HEK293 (cell line): Measurements from ENCODE around the gene KCNH5.

Source experiments
- CTCF ChIA-PET: fragments of 350-600 bp; formaldehyde crosslinking; extraction: SDS; loops from one replicate; lab custom pipeline; 2021; ENCODE audit warnings: antibody characterized with exemption; lab: Yijun Ruan, JAX
- POLR2A ChIA-PET: fragments of 300-600 bp; formaldehyde crosslinking; extraction: SDS; loops from one replicate; lab custom pipeline; 2020; ENCODE audit warnings: antibody characterized with exemption, inconsistent platforms; lab: Yijun Ruan, JAX
- H3K27ac ChIP-seq: fragments of 200-500 bp; sonication (Bioruptor generic); 2 replicates; pipeline ENCODE4 v1.5.1; 2014; ENCODE audit warnings: low read depth, low read length, control low read depth, inconsistent platforms; ENCODE audit errors: extremely low read depth
- H3K36me3 ChIP-seq, 2 experiments: fragments of 200-500 bp in 1 of 2; sonication (Bioruptor generic) in 1 of 2; 1 replicate in 1 of 2; 2 replicates in 1 of 2; pipeline ENCODE4 v1.5.1; 2014 to 2017; ENCODE audit warnings: inconsistent platforms in 2 of 2, low read length in 2 of 2; ENCODE audit not compliant: control insufficient read depth in 2 of 2, insufficient read depth in 1 of 2
- H3K4me1 ChIP-seq: fragments of 200-500 bp; sonication (Bioruptor generic); 2 replicates; pipeline ENCODE4 v1.5.1; 2014; ENCODE audit warnings: mild to moderate bottlenecking, low read length, inconsistent platforms; ENCODE audit not compliant: control insufficient read depth, insufficient read depth
- H3K4me3 ChIP-seq: 2 replicates; pipeline ENCODE4 v1.5.1; 2011; ENCODE audit warnings: low read depth, mild to moderate bottlenecking, control low read depth, low read length, moderate library complexity
- H3K9me3 ChIP-seq: fragments of 200-500 bp; sonication (Bioruptor generic); 2 replicates; pipeline ENCODE4 v1.5.1; 2014; ENCODE audit warnings: low read depth, low read length, inconsistent platforms; ENCODE audit not compliant: control insufficient read depth, insufficient read depth
- GLIS1 ChIP-seq: fragments of 450-650 bp; formaldehyde crosslinking; IDR thresholded peaks from 2 replicates; pipeline ENCODE4 v1.5.1; 2016; ENCODE audit warnings: missing biosample characterization, missing genetic modification characterization
- KLF1 ChIP-seq: fragments of 450-650 bp; formaldehyde crosslinking; IDR thresholded peaks from 2 replicates; pipeline ENCODE4 v1.5.1; 2016; ENCODE audit warnings: missing biosample characterization, missing genetic modification characterization
- KLF16 ChIP-seq: fragments of 450-650 bp; formaldehyde crosslinking; IDR thresholded peaks from 2 replicates; pipeline ENCODE4 v1.5.1; 2017; ENCODE audit warnings: missing biosample characterization, missing genetic modification characterization
- KLF9 ChIP-seq: fragments of 450-650 bp; formaldehyde crosslinking; IDR thresholded peaks from 2 replicates; pipeline ENCODE4 v1.5.1; 2016; ENCODE audit warnings: missing biosample characterization, missing genetic modification characterization, low read depth
- OSR2 ChIP-seq: fragments of 450-650 bp; formaldehyde crosslinking; IDR thresholded peaks from 2 replicates; pipeline ENCODE4 v1.5.1; 2016; ENCODE audit warnings: missing biosample characterization, missing genetic modification characterization
- SALL2 ChIP-seq: fragments of 450-650 bp; formaldehyde crosslinking; IDR thresholded peaks from 2 replicates; pipeline ENCODE4 v1.5.0; 2017; ENCODE audit warnings: missing biosample characterization, mild to moderate bottlenecking, missing genetic modification characterization, borderline replicate concordance
- SCRT2 ChIP-seq: fragments of 450-650 bp; formaldehyde crosslinking; IDR thresholded peaks from 2 replicates; pipeline ENCODE4 v1.5.1; 2016; ENCODE audit warnings: missing biosample characterization, missing genetic modification characterization
- SETDB1 ChIP-seq: IDR thresholded peaks from one replicate; pipeline ENCODE4 v1.6.1; 2017; ENCODE audit warnings: mild to moderate bottlenecking, low read length, moderate library complexity, mixed read lengths; ENCODE audit not compliant: insufficient read length
- TSHZ1 ChIP-seq: fragments of 450-650 bp; formaldehyde crosslinking; IDR thresholded peaks from 2 replicates; pipeline ENCODE4 v1.5.1; 2016; ENCODE audit warnings: missing biosample characterization, missing genetic modification characterization, borderline replicate concordance
- ZBTB17 ChIP-seq: fragments of 450-650 bp; formaldehyde crosslinking; IDR thresholded peaks from 2 replicates; pipeline ENCODE4 v1.5.1; 2016; ENCODE audit warnings: missing biosample characterization, missing genetic modification characterization
- ZFP3 ChIP-seq: fragments of 450-650 bp; formaldehyde crosslinking; IDR thresholded peaks from 2 replicates; pipeline ENCODE4 v1.5.1; 2016; ENCODE audit warnings: low read depth, missing biosample characterization, missing genetic modification characterization
- ZFP69B ChIP-seq: fragments of 450-650 bp; formaldehyde crosslinking; IDR thresholded peaks from 2 replicates; pipeline ENCODE4 v1.5.1; 2016; ENCODE audit warnings: missing biosample characterization, missing genetic modification characterization
- ZNF16 ChIP-seq: fragments of 450-650 bp; formaldehyde crosslinking; IDR thresholded peaks from 2 replicates; pipeline ENCODE4 v1.5.1; 2016; ENCODE audit warnings: low read depth, missing biosample characterization, missing genetic modification characterization
- ZNF292 ChIP-seq: fragments of 450-650 bp; formaldehyde crosslinking; IDR thresholded peaks from 2 replicates; pipeline ENCODE4 v1.5.1; 2016; ENCODE audit warnings: low read depth, missing biosample characterization, missing genetic modification characterization, borderline replicate concordance
- ZNF518A ChIP-seq: fragments of 450-650 bp; formaldehyde crosslinking; conservative IDR thresholded peaks from 2 replicates; pipeline ENCODE4 v1.5.1; 2016; ENCODE audit warnings: low read depth, missing biosample characterization, missing genetic modification characterization
- ZNF529 ChIP-seq: fragments of 450-650 bp; formaldehyde crosslinking; IDR thresholded peaks from 2 replicates; pipeline ENCODE4 v1.5.1; 2017; ENCODE audit warnings: missing genetic modification characterization, missing biosample characterization; ENCODE audit not compliant: insufficient replicate concordance
- ZNF544 ChIP-seq: fragments of 450-650 bp; formaldehyde crosslinking; IDR thresholded peaks from 2 replicates; pipeline ENCODE4 v1.5.0; 2017; ENCODE audit warnings: missing biosample characterization, missing genetic modification characterization
- ZNF548 ChIP-seq: fragments of 450-650 bp; formaldehyde crosslinking; IDR thresholded peaks from 2 replicates; pipeline ENCODE4 v1.5.1; 2016; ENCODE audit warnings: missing biosample characterization, missing genetic modification characterization
- ZNF596 ChIP-seq: fragments of 450-650 bp; IDR thresholded peaks from 2 replicates; pipeline ENCODE4 v1.5.0; 2018; ENCODE audit warnings: missing biosample characterization, mild to moderate bottlenecking, missing genetic modification characterization, moderate library complexity
- ZNF654 ChIP-seq: fragments of 450-650 bp; formaldehyde crosslinking; IDR thresholded peaks from 2 replicates; pipeline ENCODE4 v1.5.1; 2016; ENCODE audit warnings: low read depth, missing biosample characterization, missing genetic modification characterization
- ZNF707 ChIP-seq: fragments of 450-650 bp; formaldehyde crosslinking; IDR thresholded peaks from 2 replicates; pipeline ENCODE4 v1.5.1; 2016; ENCODE audit warnings: missing biosample characterization, missing genetic modification characterization
- ZNF792 ChIP-seq: fragments of 450-650 bp; formaldehyde crosslinking; IDR thresholded peaks from 2 replicates; pipeline ENCODE4 v1.5.1; 2016; ENCODE audit warnings: missing biosample characterization, missing genetic modification characterization
- ZNF830 ChIP-seq: fragments of 450-650 bp; IDR thresholded peaks from 2 replicates; pipeline ENCODE4 v1.5.0; 2018; ENCODE audit warnings: missing biosample characterization, missing genetic modification characterization, low read depth, mild to moderate bottlenecking, moderate library complexity
- ZSCAN23 ChIP-seq: fragments of 450-650 bp; formaldehyde crosslinking; IDR thresholded peaks from 2 replicates; pipeline ENCODE4 v1.5.1; 2016; ENCODE audit warnings: missing biosample characterization, missing genetic modification characterization
- TF ChIP-seq, protein P1 (sequence below): fragments of 450-650 bp; formaldehyde crosslinking; IDR thresholded peaks from 2 replicates; pipeline ENCODE4 v1.5.1; 2016; ENCODE audit warnings: missing biosample characterization, missing genetic modification characterization

KCNH5 gene

DNA sequence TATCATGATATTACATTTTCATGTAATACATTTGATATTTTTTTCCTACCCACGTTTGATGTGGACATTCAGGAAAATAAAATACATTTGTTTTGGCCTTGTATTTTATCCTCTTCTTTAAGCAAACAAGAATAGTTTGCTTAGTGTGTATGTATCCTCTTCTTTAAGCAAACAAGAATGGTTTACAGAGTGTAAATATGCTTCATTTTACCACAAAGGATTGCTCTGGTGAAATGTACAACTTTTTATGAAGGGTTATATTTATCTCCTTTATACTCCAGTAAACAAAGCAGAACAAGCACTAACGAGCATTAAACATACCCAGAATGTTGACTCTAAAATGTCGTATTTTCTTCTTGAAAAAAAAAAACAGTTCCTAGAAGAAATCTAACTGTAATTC, 244.7 kb downstream of the KCNH5 start:
- ChIA-PET CTCF (no interaction called here), POLR2A (interaction anchor here (0.7 kb wide), 1 partner anchor 436 kb away, joined by 3 read pairs; no protein-coding TSS in a partner anchor)
- TF ChIP-seq ZFP69B (tag by site-specific recombination) (no peak), SALL2 (tag by site-specific recombination) (no peak), ZNF548 (no peak), KLF9 (no peak), ZNF792 (tag by site-specific recombination) (no peak), ZBTB17 (tag by site-specific recombination) (no peak), KLF16 (tag by site-specific recombination) (no peak), ZNF654 (no peak), ZNF707 (tag by site-specific recombination) (no peak), ZNF596 (tag by site-specific recombination) (no peak), GLIS1 (tag by site-specific recombination) (no peak)
- TF ChIP-seq, protein P1, sequence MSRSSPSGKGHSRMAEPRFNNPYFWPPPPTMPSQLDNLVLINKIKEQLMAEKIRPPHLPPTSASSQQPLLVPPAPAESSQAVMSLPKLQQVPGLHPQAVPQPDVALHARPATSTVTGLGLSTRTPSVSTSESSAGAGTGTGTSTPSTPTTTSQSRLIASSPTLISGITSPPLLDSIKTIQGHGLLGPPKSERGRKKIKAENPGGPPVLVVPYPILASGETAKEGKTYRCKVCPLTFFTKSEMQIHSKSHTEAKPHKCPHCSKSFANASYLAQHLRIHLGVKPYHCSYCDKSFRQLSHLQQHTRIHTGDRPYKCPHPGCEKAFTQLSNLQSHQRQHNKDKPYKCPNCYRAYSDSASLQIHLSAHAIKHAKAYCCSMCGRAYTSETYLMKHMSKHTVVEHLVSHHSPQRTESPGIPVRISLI (tag by site-specific recombination), result no peak
- H3K4me1 ChIP-seq, result no peaks in the 10 kb centered on the region
- no peaks in the 10 kb centered on the region for H3K9me3 ChIP-seq
- H3K36me3 ChIP-seq, result no peaks in the 10 kb centered on the region
- no peak overlapping the region for H3K27ac ChIP-seq
- H3K4me3 ChIP-seq, result no peak overlapping the region

- no peaks in the 10 kb centered on the region for H3K9me3 ChIP-seq
- ChIA-PET CTCF (no interaction called here), POLR2A (no interaction called here)
- H3K4me1 ChIP-seq, result no peaks in the 10 kb centered on the region
- no peak overlapping the region for H3K27ac ChIP-seq
- no peaks in the 10 kb centered on the region for H3K36me3 ChIP-seq
- no peak overlapping the region for H3K4me3 ChIP-seq
- TF ChIP-seq TSHZ1 (no peak), OSR2 (tag by site-specific recombination) (no peak), SETDB1 (no peak), ZNF707 (tag by site-specific recombination) (no peak), ZFP3 (no peak), ZNF16 (tag by site-specific recombination) (no peak), KLF1 (tag by site-specific recombination) (no peak), ZNF544 (tag by site-specific recombination) (no peak), ZNF529 (tag by site-specific recombination) (no peak), ZNF518A (tag by site-specific recombination) (no peak), ZNF830 (no peak), KLF16 (tag by site-specific recombination) (no peak), SCRT2 (tag by site-specific recombination) (no peak), ZSCAN23 (tag by site-specific recombination) (no peak), ZNF292 (no peak)
Measured at GRCh38 chr14:62796431-62796830, 248.8 kb downstream of the KCNH5 start.
